ENCODE measurements around the gene NTN1. TPM values are rescaled to one million over a fixed set of nuclear protein-coding genes. Genes with fewer than 3 reads are reported as not detected.

Gene NTN1
- polyA plus RNA-seq, 3 donors, result 0.03 to 0.04 TPM; not detected in 1

GRCh38 chr17:9138161-9138717 lies 116.9 kb downstream of the NTN1 start:
- no peaks in the 10 kb centered on the region for H3K9me3 ChIP-seq (replicated peaks in 1 of 2; ENCODE audit: control insufficient read depth in 1 of 2, insufficient read depth in 1 of 2, low read length in 2 of 2)
- Mint-ChIP-seq H3K4me1 (no peaks in the 10 kb centered on the region), H3K4me3 (no peak overlapping the region), H3K27me3 (ENCODE audit: low read depth in 3 of 3) (peaks cover 0 to 5% (median 4%) of the 10 kb centered on the region in 3 donors), H3K9me3 (peaks cover 0 to 2% (median 0%) of the 10 kb centered on the region in 7 donors), H3K27ac (no peak overlapping the region), H3K36me3 (no peaks in the 10 kb centered on the region)
- H3K4me2 ChIP-seq (replicated peaks; ENCODE audit: extremely low read depth, low read length, poor library complexity, severe bottlenecking), result no peak overlapping the region
- H3K4me3 ChIP-seq (replicated peaks in 1 of 3; ENCODE audit: low read depth in 2 of 3, low read length in 3 of 3), result no peak overlapping the region
- no peaks in the 10 kb centered on the region for H3K79me2 ChIP-seq (ENCODE audit: insufficient read depth, low read length)
- DNase-seq, result no peak
- no peaks in the 10 kb centered on the region for H3K27me3 ChIP-seq (ENCODE audit: control insufficient read depth in 2 of 2, insufficient read depth in 2 of 2, low read length in 2 of 2)
- TF ChIP-seq, protein P1, sequence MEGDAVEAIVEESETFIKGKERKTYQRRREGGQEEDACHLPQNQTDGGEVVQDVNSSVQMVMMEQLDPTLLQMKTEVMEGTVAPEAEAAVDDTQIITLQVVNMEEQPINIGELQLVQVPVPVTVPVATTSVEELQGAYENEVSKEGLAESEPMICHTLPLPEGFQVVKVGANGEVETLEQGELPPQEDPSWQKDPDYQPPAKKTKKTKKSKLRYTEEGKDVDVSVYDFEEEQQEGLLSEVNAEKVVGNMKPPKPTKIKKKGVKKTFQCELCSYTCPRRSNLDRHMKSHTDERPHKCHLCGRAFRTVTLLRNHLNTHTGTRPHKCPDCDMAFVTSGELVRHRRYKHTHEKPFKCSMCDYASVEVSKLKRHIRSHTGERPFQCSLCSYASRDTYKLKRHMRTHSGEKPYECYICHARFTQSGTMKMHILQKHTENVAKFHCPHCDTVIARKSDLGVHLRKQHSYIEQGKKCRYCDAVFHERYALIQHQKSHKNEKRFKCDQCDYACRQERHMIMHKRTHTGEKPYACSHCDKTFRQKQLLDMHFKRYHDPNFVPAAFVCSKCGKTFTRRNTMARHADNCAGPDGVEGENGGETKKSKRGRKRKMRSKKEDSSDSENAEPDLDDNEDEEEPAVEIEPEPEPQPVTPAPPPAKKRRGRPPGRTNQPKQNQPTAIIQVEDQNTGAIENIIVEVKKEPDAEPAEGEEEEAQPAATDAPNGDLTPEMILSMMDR (IDR thresholded peaks at IDR 0.05), result no peak
- H3K27ac ChIP-seq (ENCODE audit: low read depth in 1 of 2, low read length in 2 of 2), result no peak overlapping the region
- no peak overlapping the region for H3K9ac ChIP-seq (ENCODE audit: insufficient read depth, low read length, poor library complexity, severe bottlenecking)
- WGBS (ENCODE audit: insufficient coverage), result 83% methylated on average over 10 of the region's 17 CpGs
- H3K4me1 ChIP-seq (ENCODE audit: control insufficient read depth in 1 of 2, insufficient read depth in 2 of 2, low read length in 2 of 2), result no peaks in the 10 kb centered on the region
- intact Hi-C loops (cut with micrococcal nuclease), result no loop called here
- no peak overlapping the region for H2AFZ ChIP-seq (ENCODE audit: insufficient read depth, low read depth, low read length, poor library complexity, severe bottlenecking)
- H4K20me1 ChIP-seq (ENCODE audit: insufficient read depth, low read length), result no peaks in the 10 kb centered on the region
- no peaks in the 10 kb centered on the region for H3K36me3 ChIP-seq (replicated peaks in 1 of 2; ENCODE audit: control insufficient read depth in 1 of 2, insufficient read depth in 2 of 2, low read length in 2 of 2)

GRCh38 chr17:9139695-9140094 lies 118.4 kb downstream of the NTN1 start:
- H3K4me1 ChIP-seq (ENCODE audit: control insufficient read depth in 1 of 2, insufficient read depth in 2 of 2, low read length in 2 of 2), result no peaks in the 10 kb centered on the region
- Mint-ChIP-seq H3K36me3 (no peaks in the 10 kb centered on the region), H3K9me3 (peaks cover 0 to 2% (median 0%) of the 10 kb centered on the region in 7 donors), H3K4me1 (no peaks in the 10 kb centered on the region), H3K27ac (no peak overlapping the region), H3K4me3 (no peak overlapping the region), H3K27me3 (ENCODE audit: low read depth in 3 of 3) (peaks cover 0 to 4% (median 3%) of the 10 kb centered on the region in 3 donors)
- no peak for DNase-seq
- WGBS (ENCODE audit: insufficient coverage), result 100% methylated on average over 1 of the region's 2 CpGs
- no peak overlapping the region for H3K4me3 ChIP-seq (replicated peaks in 1 of 3; ENCODE audit: low read depth in 2 of 3, low read length in 3 of 3)
- H3K9me3 ChIP-seq (replicated peaks in 1 of 2; ENCODE audit: control insufficient read depth in 1 of 2, insufficient read depth in 1 of 2, low read length in 2 of 2), result no peaks in the 10 kb centered on the region
- H4K20me1 ChIP-seq (ENCODE audit: insufficient read depth, low read length), result no peaks in the 10 kb centered on the region
- TF ChIP-seq, protein P1 (IDR thresholded peaks at IDR 0.05), result no peak
- no peak overlapping the region for H3K27ac ChIP-seq (ENCODE audit: low read depth in 1 of 2, low read length in 2 of 2)
- no peaks in the 10 kb centered on the region for H3K27me3 ChIP-seq (ENCODE audit: control insufficient read depth in 2 of 2, insufficient read depth in 2 of 2, low read length in 2 of 2)
- H3K36me3 ChIP-seq (replicated peaks in 1 of 2; ENCODE audit: control insufficient read depth in 1 of 2, insufficient read depth in 2 of 2, low read length in 2 of 2), result no peaks in the 10 kb centered on the region
- H3K4me2 ChIP-seq (replicated peaks; ENCODE audit: extremely low read depth, low read length, poor library complexity, severe bottlenecking), result no peak overlapping the region
- no peaks in the 10 kb centered on the region for H3K79me2 ChIP-seq (ENCODE audit: insufficient read depth, low read length)
- no peak overlapping the region for H3K9ac ChIP-seq (ENCODE audit: insufficient read depth, low read length, poor library complexity, severe bottlenecking)
- H2AFZ ChIP-seq (ENCODE audit: insufficient read depth, low read depth, low read length, poor library complexity, severe bottlenecking), result no peak overlapping the region
- intact Hi-C loops (cut with micrococcal nuclease), result no loop called here
